GM08714 (cell line): ENCODE measurements around the gene PDE7B.

Experiments
- H3K4me3 ChIP-seq: fragments of 200-500 bp; sonication (Bioruptor generic); 2 replicates; pipeline ENCODE4 v1.5.1; 2014; ENCODE audit warnings: mild to moderate bottlenecking, low read length, inconsistent platforms
- ZNF274 ChIP-seq: IDR thresholded peaks from 2 replicates; pipeline ENCODE4 v1.6.1; 2012; ENCODE audit warnings: mild to moderate bottlenecking, low read depth, low read length

Gene PDE7B

DNA sequence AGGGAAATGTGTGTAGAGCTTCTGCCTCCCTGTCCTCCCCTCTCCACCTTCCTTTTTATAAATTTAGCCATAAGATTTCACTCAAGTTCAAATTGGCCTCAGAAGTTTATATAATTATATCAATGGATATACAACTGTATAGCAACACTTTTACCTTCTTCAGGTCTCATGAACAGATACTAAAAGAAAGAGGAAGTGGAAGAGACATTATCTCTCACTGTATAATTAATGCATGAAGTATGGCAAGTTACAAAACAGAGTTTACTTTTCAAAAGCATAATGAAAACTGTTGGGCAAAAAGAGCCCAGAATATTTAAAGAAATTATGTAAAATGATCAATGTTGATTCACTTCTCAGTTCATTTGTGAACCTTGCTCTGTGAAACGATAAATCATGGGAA, 99.7 kb downstream of the PDE7B start:
- TF ChIP-seq ZNF274 = no peak
- no peak overlapping the region for H3K4me3 ChIP-seq

- no peak overlapping the region for H3K4me3 ChIP-seq
- TF ChIP-seq ZNF274 = no peak
Observed at GRCh38 chr6:135953818-135954217, 102.3 kb downstream of the PDE7B start.

- no peak overlapping the region for H3K4me3 ChIP-seq
- TF ChIP-seq ZNF274 = no peak
Observed at GRCh38 chr6:135955099-135955498, 103.6 kb downstream of the PDE7B start.

GRCh38 chr6:135962731-135963130, 111.2 kb downstream of the PDE7B start:
- no peak for TF ChIP-seq ZNF274
- H3K4me3 ChIP-seq = no peak overlapping the region

DNA sequence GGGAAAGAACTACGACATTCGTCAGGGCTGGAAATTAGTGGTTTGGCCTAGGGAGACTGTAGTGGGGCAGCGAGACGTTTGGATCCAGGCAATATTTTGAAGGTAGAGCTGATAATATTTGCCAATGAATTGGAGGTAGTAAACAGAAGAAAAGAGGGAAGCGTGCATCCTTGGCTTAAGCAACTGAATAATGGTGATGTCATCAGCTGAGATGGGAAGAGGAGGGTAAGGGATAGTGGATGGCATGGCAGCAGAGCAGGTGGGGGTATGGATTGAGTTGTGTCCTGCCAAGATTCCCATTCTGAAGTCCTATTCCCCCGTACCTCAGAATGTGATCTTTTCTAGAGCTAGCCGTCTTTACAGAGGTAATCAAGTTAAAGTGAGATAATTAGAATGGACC, 119.2 kb downstream of the PDE7B start:
- no peak for TF ChIP-seq ZNF274

GRCh38 chr6:135971351-135971750, 119.8 kb downstream of the PDE7B start:
- TF ChIP-seq ZNF274 = no peak
- H3K4me3 ChIP-seq = no peak overlapping the region

More for the DNA sequence above, 119.2 kb downstream of the PDE7B start:
- H3K4me3 ChIP-seq = no peak overlapping the region

DNA sequence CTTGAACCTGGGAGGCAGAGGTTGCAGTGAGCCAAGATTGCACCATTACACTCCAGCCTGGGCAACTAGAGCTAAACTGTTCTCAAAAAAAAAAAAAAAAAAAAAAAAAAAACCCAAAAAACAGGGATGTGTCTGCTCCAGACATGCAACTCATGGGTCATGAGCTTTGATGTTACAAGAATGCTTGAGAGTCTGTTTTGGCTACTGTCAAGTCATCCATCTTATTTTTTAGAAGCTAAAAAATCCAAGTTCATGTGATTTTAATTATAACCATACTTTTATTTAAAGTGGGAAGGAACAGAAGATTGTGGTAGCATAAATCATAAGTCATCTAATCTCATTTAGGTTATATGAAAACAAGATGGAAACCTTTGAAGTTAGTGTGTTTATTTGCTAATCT, 120.6 kb downstream of the PDE7B start:
- TF ChIP-seq ZNF274 = no peak
- H3K4me3 ChIP-seq = no peak overlapping the region

- TF ChIP-seq ZNF274 = no peak
- no peak overlapping the region for H3K4me3 ChIP-seq
Observed at GRCh38 chr6:135972586-135972985, 121.1 kb downstream of the PDE7B start.

DNA sequence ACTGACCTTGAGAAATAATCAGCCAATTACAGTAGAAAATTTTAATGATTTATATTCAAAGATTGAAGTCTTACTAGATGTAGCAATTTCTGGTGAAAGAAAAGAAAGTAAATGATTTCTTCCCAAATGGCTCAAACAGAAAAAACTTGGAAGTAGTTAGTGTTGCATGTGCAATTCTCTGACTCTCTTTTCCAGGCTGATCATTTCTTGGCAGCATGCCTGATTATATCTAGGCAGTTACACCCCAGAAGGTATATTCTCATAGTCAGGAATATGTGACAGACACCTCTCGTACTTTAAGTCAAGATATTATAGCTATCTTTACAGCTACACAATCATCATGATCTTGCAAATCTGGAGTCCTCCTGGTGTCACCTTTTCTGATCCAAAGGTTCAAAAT, 122.9 kb downstream of the PDE7B start:
- TF ChIP-seq ZNF274 = no peak
- no peak overlapping the region for H3K4me3 ChIP-seq

- no peak for TF ChIP-seq ZNF274
- no peak overlapping the region for H3K4me3 ChIP-seq
Observed at GRCh38 chr6:135976585-135976984, 125.1 kb downstream of the PDE7B start.

DNA sequence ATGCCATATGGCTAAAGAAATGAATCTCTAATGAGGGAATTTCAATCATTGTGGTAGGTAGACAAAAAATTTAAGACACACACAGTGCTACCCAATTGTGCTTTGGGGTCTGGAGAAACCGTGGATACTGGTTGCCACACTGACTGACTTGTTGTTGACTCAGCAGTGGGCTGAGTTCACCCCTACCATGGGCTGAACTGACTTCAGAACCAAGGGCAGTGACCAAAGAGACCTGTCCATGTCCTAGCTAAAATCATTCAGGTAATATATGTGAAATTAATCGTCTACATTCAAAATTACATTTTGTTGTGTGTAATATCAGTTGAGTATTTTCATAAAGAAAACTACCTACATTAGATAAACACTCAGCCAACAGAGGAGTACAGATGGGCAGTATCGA, 131.6 kb downstream of the PDE7B start:
- H3K4me3 ChIP-seq = no peak overlapping the region

GRCh38 chr6:135983718-135984343, 132.3 kb downstream of the PDE7B start:
- H3K4me3 ChIP-seq = no peak overlapping the region
- TF ChIP-seq ZNF274 = no peak

More for the DNA sequence above, 131.6 kb downstream of the PDE7B start:
- TF ChIP-seq ZNF274 = no peak

DNA sequence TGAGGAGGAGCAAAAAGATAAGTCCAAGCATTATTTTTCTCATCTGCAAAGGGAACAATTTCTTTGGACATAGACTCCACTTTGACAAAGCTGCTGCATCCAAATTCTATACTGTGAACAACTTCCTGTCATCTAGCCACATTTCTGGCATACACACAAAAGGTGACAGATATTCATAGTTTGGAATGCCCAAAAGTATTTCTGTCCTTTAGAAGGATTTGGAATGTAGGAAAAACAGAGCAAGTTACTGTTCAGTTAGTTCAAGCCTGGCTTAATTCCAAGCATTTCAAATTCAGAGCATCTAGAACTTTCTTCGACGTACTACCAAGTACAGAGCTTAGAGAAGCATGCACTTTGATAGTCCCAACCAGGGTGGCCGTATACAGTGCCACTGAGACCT, 134.0 kb downstream of the PDE7B start:
- TF ChIP-seq ZNF274 = no peak
- no peak overlapping the region for H3K4me3 ChIP-seq

DNA sequence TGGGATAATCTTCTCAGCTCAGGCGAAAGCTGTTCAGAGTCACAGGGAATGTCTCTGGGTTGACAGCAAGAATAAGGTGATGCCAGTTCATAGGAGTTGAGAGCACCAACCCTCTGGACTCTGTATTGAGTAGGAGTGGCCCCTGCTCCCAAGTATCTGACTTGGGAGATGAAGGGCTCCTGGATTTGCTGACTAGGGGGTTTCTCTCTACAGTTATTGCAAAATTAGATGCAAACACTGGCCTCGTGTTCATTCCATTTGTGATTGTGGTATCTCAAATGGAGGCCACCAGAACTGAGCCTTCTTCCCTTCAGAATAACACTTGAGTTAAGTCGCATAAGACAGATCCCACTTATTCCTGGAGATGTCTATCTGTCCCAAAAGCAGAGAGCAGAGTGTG, 135.7 kb downstream of the PDE7B start:
- TF ChIP-seq ZNF274 = no peak
- no peak overlapping the region for H3K4me3 ChIP-seq

DNA sequence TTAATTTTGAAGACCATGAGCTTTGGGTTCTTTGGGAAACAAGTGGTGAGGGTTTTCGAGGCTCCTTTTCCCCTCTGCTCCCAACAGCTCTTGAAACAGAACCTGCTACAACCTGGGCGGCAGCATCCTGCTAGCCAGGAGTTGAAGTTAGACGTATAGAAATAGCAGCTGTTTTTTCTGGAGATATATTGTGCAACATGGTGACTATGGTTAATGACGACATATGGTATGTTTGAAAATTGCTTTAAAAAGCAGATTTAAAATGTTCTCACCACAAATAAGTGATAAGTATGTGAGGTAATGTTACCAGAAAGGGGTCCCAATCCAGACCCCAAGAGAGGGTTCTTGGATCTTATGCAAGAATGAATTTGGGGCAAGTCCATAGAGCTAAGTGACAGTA, 138.9 kb downstream of the PDE7B start:
- no peak overlapping the region for H3K4me3 ChIP-seq
- TF ChIP-seq ZNF274 = no peak

- H3K4me3 ChIP-seq = no peak overlapping the region
- no peak for TF ChIP-seq ZNF274
Observed at GRCh38 chr6:135990855-135991464, 139.5 kb downstream of the PDE7B start.
